GM12872 (cell line): ENCODE results near the gene ZDHHC9.

Experiments used
- TF ChIP-seq, protein P1 (sequence below): IDR thresholded peaks from 3 replicates; pipeline ENCODE4 v1.5.1; 2011; ENCODE audit warnings: low read depth, mild to moderate bottlenecking, low read length, moderate library complexity; ENCODE audit not compliant: insufficient read depth

The ZDHHC9 gene

DNA sequence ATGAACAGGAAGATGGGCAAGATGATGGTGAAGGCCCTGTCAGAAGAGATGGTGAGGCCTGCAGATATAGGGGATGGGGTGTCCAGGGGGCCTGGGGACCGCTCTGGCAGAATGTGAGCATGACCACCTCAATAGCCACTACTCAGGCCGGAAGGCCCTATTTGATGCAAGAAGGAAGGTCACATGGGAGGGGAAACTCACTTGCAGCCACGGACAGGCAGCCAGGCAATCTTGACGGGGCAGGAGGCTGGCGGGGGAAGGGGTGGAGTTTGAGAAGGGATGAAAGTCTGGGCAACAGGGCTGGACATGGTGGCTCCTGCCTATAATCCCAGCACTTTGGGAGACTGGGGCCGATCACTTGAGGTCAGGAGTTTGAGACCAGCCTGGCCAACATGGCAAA lies 55.2 kb downstream of the ZDHHC9 start:
- TF ChIP-seq, protein P1, sequence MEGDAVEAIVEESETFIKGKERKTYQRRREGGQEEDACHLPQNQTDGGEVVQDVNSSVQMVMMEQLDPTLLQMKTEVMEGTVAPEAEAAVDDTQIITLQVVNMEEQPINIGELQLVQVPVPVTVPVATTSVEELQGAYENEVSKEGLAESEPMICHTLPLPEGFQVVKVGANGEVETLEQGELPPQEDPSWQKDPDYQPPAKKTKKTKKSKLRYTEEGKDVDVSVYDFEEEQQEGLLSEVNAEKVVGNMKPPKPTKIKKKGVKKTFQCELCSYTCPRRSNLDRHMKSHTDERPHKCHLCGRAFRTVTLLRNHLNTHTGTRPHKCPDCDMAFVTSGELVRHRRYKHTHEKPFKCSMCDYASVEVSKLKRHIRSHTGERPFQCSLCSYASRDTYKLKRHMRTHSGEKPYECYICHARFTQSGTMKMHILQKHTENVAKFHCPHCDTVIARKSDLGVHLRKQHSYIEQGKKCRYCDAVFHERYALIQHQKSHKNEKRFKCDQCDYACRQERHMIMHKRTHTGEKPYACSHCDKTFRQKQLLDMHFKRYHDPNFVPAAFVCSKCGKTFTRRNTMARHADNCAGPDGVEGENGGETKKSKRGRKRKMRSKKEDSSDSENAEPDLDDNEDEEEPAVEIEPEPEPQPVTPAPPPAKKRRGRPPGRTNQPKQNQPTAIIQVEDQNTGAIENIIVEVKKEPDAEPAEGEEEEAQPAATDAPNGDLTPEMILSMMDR: no peak

DNA sequence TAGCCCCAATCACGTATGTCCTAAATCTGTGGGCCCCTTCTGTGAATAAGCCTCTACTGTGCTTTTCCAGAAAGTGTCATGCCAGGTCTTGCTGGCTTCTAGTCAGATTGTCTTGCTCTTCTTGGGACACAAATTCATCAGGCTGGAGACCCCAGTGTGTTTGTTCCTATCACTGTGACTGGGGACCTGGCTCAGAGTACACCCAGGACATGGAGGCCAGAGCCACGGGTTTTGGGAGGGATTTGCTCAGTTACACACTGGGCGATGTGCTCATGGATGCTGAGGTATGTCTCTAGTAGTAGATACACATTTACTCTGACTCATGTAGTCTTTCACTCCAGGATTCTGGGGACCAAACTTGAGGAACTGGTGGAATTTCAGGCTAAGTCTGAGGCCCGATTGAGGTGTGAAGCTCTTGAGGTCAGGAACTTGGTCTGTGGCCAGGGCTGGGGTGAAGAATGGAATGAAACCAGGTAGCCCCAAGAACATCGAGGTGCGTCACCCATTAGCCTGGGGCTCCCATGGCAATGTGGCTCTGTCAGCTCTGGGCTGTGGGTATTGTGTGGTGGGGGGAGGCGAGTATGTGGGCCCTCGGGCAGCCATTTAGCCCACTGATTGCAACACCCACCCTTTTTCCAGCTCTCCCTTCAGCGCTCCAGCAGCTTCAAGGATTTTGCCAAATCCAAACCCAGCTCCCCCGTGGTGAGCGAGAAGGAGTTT lies 56.2 kb downstream of the ZDHHC9 start:
- TF ChIP-seq, protein P1: no peak

DNA sequence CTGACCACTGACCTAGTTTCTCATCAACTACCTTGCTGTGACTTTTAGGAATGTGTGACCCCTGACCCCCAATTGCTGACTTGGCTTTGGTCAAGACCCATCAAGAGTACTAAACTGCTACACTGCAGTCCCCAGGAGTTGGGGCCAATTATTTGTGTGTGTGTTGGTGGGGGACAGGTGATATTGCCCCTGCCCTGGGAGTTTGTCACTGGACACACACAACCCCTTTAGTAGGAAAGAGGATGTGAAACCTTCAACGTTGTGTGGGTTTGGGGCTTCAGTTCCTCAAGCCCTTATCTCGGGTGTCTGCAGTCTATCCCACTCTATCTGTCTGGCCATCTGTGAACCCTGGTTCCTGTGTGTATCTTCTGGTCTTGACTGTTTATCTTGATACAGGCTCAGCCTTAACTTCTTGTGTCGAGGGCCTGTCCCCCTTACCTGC lies 57.5 kb downstream of the ZDHHC9 start:
- TF ChIP-seq, protein P1: no peak

DNA sequence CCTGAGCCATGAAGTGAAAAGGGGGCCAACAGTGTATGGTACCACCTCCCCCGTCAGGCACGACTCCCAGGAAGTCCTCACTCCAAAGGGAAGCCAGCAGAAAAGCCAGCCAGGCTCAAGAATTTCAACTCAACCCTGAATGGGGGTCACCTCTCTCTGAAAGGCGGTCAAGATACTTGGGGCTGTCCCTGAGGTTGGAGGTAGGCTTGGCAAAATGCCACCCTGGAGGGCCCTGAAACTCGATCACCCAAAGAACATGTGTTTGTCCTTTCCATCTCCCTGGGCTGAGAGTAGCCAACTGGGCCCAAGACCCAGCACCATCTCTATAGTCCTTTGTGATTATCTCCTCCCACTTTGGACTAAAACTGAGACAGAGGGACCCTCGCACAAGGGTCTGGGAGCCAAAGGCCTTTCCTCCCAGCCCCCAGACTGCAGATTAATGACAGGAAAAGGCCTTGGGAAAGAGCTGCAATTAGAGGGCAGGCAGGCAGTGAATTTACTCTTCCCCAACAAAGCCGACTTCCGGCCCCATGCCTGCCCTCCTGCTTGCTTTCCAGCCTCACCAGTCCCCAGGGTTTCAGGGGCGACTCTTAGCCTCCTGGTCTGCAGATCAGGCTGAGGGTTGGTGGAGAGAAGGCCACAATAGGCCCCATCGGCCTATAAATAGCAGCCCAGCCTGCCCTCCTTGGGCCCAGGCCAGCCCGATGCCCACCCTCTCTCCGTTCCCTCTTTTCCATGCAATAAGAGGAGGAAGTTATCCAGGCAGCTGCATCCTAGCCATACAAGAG lies 58.3 kb downstream of the ZDHHC9 start:
- TF ChIP-seq, protein P1: no peak

DNA sequence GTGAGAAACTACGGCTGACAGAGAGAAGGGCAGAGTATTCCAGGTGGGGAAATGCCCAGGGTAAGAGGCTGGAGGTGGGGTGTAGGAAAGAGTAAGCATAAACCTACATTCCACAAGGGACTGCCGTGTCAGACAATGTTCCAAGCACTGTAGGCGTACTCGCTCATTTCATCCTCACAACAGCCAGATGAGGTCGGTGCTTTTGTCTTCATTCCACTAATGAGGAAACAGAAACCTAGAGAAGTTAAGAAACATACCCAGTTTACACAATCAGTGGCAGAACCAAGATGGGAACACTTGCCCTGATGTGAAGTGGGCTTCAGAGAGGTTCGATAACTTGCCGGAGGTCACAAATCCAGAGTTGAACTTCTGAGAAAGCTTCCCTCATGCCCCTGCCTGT lies 59.3 kb downstream of the ZDHHC9 start:
- TF ChIP-seq, protein P1: no peak

DNA sequence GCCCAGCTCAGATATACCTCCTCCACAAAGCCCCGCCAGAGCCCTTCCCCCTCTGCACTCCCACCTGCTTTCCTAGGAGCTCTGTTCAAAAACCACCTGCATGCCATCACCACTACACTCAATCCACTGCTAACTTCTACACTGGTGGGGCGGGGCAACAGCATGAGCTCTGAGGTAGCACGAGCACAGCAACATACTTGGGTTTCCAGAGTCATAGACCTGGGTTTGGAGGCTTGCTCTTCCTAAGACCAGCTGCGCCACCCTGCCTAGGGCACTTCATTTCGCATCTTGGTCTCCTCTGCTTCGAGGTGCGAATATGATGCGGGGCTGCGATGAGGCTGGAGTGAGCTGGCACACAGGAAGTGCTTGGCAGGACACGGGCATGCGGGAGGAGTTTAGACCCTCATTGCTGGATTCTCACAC lies 60.4 kb downstream of the ZDHHC9 start:
- TF ChIP-seq, protein P1: no peak

DNA sequence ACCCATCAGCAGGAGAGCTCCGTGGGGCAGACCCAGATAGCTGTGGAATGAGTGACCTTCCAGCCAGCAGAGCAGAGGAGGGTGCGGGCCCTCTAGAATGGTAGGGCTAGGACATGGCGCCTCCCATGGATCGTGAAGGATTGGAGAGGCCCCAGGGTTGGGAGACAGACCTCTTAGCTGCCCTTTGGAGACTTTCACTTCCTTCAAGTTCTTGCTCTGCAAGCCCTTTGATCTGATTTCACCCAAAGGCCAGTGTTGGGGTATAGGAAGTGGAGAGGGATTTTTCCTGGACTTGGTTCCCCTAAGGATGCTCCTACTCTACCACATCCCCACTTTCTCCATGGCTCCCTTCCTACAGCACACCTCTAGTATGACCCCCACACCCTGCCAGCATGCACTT lies 61.0 kb downstream of the ZDHHC9 start:
- TF ChIP-seq, protein P1: no peak
